GM12875 (cell line): ENCODE measurements around the gene TTLL6.

ENCODE experiments used
- H3K4me3 ChIP-seq: one replicate; pipeline ENCODE4 v1.5.1; 2011; ENCODE audit warnings: low read depth, low read length, control low read depth
- CTCF ChIP-seq: IDR thresholded peaks from 2 replicates; pipeline ENCODE4 v1.5.1; 2011; ENCODE audit warnings: low read depth, mild to moderate bottlenecking, control low read depth, inconsistent platforms, low read length, moderate library complexity, borderline replicate concordance; ENCODE audit not compliant: insufficient read depth

Gene TTLL6

GRCh38 chr17:48795444-48796162 lies 21.4 kb downstream of the TTLL6 start:
- H3K4me3 ChIP-seq = no peak overlapping the region
- no peak for TF ChIP-seq CTCF

GRCh38 chr17:48792033-48792798 lies 24.8 kb downstream of the TTLL6 start:
- TF ChIP-seq CTCF = no peak
- H3K4me3 ChIP-seq = no peak overlapping the region

GRCh38 chr17:48791128-48792032 lies 25.6 kb downstream of the TTLL6 start:
- TF ChIP-seq CTCF = peak; percentile 59; the same call in 1 of the 2 replicates
- no peak overlapping the region for H3K4me3 ChIP-seq

- no peak overlapping the region for H3K4me3 ChIP-seq
- no peak for TF ChIP-seq CTCF
These were observed 26.4 kb downstream of the TTLL6 start for GRCh38 chr17:48790607-48791127.

- TF ChIP-seq CTCF = no peak
- no peak overlapping the region for H3K4me3 ChIP-seq
These were observed 29.2 kb downstream of the TTLL6 start for GRCh38 chr17:48787828-48788227.

GRCh38 chr17:48779421-48779820 lies 37.6 kb downstream of the TTLL6 start:
- TF ChIP-seq CTCF = no peak

More at GRCh38 chr17:48779421-48779820, 37.6 kb downstream of the TTLL6 start:
- no peak overlapping the region for H3K4me3 ChIP-seq
